Measurements from ENCODE around the gene SLIT3.

SLIT3 gene

GRCh38 chr5:169099801-169100734 lies 200.9 kb downstream of the SLIT3 start:
- DNase-seq = no peak

- no peak for DNase-seq
These were observed 202.4 kb downstream of the SLIT3 start for GRCh38 chr5:169098331-169099121.

DNA sequence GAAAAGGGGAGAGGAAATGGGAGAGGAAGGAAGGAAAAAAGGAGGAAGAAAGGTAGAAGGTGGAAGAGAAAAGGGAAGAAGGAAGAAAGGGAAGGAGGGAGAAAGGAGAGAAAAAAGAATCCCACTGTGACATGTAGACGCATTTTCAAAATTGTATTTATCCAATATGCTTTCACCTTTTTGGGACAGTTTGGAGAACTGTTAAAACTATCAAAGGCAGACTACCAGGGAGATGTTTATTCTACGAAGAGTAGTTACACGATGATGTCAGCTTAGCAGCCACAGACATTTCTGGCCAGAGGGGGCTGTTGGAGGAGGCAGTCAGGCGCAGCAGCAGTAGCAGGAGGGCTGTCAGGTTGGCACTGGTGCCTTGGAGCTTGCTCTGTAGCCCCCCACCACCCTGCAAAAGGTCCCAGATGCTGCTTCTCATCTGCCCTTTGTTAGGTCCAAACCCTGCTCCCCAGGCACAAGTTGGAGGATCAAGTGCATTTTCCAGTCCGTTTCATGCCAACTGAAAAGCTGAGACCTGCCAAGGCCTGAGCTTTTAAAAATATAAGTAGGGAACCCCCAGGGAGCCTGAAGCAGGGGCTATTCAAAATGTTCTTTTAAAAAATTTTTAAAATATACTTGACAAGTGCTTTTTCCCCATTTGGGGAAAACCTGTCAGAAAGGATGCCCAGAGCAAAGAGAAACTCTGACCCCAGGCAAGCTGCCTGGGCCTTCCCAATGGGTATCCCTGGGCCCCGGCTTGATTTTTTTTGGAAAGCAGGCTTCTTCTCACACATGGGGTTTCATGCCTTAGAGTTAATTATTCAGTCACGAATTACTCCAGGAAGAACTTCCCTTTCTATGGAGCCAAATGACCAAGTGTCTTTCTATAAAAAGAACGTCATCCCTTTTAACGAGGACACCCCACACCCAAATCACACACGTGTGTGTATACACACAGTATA lies 203.3 kb downstream of the SLIT3 start:
- no peak for DNase-seq

DNA sequence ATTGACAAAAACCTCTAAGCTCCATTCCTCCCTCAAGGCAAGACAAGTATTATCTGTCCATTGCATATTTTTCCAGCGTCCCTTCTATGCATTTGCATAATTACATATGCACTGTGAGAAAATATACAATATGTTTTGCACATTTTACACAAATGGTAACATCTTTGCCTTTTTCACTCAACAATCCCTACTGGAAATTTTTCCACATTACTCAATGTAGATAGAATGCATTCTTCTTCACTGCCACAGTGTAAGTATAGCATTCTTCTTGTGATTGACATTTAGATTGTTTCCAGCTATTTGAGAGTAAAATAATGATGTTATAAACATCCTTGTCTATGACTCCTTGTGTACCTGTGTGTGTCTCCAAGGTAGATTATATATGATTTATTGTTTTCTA lies 205.0 kb downstream of the SLIT3 start:
- DNase-seq = no peak

DNA sequence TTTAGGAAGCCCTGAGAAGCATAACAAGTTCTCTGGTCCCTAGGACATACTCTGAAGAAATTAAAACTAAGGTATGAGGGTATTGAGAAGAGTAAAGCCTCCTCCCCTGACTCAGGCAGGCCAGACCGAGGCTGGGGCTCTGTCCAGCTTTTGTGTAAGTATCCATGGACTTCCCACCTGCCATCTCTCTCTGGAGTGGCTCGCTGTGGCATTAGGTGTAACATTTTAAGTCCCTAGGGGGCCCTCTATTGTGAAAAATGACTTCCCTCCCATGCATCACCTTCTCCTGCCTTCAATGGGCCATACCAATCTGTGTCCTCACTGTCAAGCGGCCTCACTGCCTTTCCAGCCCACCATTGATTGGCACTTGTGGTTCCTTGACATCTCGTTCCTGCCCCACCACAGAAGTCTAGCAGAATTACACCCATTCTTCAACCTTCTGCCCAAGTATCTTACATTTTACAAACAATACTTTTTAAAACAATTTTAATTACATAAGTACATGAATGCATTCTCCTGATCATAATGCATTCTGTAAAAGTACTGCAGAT lies 205.5 kb downstream of the SLIT3 start:
- DNase-seq = no peak

DNA sequence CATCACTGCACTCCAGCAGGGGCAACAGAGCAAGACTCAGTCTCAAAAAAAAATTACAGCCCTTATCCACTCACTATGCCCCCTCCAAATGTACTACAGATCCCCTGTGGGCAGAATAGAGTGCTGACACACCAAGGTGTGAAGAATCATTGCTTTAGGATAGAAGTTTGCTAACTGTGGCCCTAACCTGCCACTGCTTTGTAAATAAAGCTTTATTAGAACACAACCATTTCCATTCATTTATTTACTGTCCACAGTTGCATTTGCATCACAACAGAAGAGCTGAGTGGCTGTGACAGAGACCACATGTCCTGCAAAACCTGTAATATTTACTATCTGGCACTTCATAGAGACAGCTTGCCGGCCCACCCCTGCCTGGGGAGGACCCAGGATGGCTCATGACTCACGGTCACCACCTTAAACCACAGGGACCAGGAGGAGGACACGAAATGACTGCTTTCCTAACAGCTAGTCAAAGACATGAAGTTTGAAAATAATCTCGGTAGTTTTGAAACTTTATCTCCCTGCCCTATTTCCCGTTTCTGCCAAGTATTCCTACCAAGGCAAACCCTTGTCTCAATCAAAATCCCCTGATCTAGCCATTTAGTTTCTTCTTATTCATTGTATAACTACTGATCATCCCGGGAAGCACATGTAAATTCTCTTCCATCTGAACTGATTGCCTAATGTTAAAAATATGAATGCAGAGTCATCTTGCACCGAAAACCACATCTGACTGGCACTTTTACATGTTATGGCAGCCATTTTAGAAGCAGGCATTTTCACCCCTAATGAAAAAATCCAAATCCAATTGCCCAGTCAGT lies 206.1 kb downstream of the SLIT3 start:
- no peak for DNase-seq

DNA sequence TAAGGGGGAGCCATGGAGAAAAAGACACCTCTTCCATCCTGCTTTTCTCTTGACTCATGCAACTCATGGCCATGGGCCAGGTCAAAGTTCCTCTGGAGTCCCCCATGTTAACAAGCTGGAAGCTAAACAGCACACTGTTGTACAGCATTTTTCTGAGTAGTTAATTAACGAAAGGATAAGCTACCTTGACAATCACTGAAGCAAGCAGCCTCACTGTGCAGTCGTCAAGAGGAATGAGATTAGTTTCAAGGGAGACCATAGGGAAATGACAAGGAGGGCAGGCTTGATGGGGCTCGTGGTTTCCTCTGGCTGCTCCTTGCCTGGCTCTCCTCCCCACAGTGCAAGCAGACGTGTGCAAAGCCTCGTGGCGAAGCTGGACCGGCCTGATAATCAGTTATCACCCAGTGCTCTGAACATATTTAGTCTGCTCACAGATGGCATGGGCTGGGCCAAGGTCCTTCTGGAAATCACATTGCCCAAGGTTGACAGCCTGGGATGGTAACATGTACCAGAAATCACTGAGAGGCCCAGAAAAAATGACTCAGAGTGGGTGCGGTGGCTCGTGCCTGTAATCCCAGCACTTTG lies 209.5 kb downstream of the SLIT3 start:
- DNase-seq = no peak

DNA sequence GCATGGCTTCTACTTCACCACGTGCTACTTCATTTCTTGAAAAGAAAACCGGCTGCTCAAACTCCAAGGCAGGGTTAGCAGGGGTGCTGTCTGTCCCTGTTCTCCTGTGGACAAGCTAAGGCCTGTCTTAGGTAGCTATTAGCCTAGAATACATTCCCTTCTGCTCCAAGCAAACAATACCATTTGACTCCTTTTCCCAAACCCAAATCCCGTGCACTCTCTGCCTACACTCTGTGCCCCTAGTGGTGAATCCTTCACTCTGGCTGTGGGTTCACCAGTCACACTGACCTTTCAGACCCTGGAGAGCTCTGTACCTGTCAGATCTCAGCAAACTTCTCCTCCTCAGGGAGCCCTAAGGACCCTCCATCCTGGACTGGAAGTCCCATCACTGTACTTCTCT lies 211.6 kb downstream of the SLIT3 start:
- DNase-seq = no peak

DNA sequence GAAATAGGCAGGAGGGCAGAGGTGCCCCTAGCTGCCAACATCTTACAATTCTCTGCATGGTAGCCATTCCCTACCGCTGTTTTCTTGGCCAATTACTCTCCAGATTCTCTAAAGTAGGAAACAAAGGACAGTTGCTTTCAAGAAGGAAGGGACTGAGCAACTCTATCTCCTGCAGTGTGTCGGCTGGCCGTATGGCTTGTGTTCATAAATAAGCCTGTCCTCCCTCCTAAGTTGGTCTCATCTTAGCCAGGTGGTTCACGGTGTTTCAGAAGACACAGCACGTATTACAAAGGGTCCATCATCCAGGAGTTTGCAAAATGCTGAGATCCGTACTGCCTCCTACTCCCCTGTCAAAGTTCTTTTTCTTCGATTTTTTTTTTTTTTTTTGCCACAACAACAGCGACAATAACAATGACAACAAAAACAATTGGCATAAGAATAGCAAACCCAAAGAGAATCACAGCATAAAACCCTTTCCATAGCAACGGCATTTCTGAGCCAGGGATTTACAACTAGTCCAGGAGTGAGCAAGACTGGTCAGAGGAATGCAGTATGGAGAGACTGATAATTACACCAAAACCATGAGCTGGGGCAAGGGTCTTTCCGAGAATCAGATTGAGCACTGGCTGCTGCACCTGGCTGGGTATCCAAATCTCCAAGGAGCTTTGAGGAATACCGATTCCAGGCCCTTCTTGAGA lies 212.8 kb downstream of the SLIT3 start:
- no peak for DNase-seq

- no peak for DNase-seq
These were observed 215.3 kb downstream of the SLIT3 start for GRCh38 chr5:169085636-169086035.

GRCh38 chr5:169085212-169085611 lies 215.7 kb downstream of the SLIT3 start:
- no peak for DNase-seq

GRCh38 chr5:169084775-169085174 lies 216.2 kb downstream of the SLIT3 start:
- no peak for DNase-seq

DNA sequence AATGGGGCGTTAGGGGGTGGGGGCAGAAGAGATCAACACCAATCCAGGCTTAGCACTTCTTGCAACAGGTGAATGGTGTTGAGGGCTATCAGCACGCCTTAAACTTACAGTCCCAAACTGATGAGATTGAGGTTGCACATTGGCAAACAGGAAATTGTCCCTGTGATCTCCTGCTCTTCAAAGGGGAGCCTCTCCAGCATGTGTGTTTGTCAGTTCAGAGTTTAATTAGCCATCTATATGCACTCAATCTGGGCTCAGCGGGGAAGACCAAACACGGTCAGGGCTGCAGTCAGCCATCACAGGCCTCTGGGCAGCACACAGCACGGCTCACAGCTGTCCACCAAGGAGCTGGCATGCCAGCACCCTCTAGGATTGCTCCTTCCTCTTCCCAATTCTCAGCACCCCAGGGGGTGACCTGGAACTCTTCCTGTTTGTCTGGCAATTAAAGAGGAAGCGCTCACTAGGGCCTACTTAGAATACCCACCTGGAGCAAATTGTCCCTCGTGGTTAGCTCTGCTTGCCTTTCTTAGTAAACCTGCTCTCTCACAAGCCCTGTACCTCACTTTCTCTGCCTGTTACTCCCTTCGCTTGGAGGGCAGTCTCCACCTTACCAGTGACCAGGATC lies 217.4 kb downstream of the SLIT3 start:
- DNase-seq = no peak

DNA sequence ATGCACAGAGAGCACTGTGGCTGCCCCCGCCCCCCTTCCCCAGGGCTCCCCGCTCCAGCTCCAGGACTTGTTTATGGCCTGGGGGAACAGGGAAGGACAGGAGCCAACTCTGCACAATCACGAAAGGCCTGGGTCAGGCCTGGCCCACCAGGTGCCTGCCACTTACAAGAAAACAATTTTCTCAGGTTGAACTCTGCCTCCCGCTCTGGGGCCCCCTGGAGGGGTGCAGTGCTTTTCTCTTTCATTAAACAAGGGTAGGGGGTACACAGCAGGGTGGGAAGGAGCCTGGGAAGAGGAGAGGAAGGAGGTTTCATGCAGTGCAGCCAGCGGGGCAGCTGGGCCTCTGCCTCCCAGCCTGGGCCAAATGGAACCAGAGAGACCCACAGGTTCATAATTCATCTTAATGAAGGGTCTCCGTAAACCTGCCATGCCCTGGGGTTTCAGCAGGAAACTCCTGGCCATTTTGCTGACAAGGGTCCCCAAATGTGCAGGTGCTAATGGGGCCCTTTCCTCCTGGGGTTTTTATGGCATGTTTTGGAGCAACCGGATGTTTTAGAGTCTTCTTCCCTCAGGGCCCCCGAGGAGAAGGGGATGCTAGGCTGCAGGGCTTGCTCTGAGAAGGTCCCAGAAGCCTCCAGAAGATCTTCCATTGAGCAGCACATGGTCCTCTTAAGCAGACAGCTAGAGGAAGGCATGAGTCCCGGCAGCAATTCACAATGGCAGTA lies 219.8 kb downstream of the SLIT3 start:
- DNase-seq = no peak

- DNase-seq = no peak
These were observed 220.5 kb downstream of the SLIT3 start for GRCh38 chr5:169080448-169080911.

GRCh38 chr5:169079697-169080096 lies 221.2 kb downstream of the SLIT3 start:
- DNase-seq = no peak

DNA sequence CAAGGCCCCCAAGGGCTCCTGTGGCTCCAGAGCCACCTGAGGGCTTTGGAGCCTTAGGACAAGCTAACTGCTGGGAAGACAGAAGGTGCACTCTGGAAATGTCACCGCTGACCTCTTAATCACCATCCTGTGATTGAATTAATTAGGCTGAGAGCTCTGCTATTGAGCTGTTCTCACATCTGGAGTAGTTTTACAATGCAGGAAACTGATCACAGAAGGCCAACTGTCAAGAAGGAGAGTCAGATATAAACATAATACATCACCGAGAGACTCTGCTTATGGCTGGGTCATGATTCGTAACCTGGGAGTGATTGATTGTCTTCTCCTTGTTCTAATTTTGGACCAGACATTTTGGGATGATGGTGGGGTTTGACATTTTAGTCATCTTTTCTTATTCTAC lies 226.1 kb downstream of the SLIT3 start:
- no peak for DNase-seq

- DNase-seq = no peak
These were observed 228.7 kb downstream of the SLIT3 start for GRCh38 chr5:169072233-169072632.

GRCh38 chr5:169070413-169070812 lies 230.5 kb downstream of the SLIT3 start:
- DNase-seq = no peak

All from effector CD8-positive, alpha-beta T cell (primary cell).